ENCODE data around the gene SLC6A1. TPM values are rescaled to one million over a fixed set of nuclear protein-coding genes. Genes with fewer than 3 reads are reported as not detected.

The SLC6A1 gene
- polyA plus RNA-seq, 2 of the 4 experiments (the other 2 are of a cell fraction), result not detected

DNA sequence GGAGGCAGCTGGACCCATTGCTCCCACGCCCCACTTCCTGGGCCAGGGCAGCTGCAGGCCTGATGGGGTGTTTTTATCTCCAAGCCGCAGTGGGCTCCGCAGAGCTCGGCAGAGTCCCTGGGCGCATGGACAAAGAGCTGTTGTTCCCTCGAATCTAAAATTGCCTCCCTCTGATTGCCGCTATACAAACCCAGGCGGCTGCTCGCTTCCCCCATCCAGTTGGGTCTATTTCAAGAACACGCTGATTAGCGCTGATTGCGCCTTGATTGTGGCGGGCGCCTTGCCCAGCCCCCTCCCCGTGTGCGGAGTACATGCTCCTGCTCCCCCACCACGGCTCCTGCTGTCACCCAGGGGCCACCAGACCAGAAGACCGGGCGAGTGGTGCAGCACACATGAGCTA, 43.4 kb upstream of the SLC6A1 start:
- ATAC-seq (no peak), FAIRE-seq (no peak), DNase-seq (ENCODE audit: low read depth in 1 of 2, low spot score in 1 of 2) (no peak)
- CTCF ChIA-PET, result interaction anchor here (0.7 to 11.6 kb wide), 4 partner anchors 9 to 190 kb away, joined by 3 to 148 read pairs (median 38); no protein-coding TSS in a partner anchor
- H3K9me3 ChIP-seq, result no peaks in the 10 kb centered on the region
- H3K4me1 ChIP-seq, result no peaks in the 10 kb centered on the region
- no peak overlapping the region for H3K4me3 ChIP-seq
- TF ChIP-seq ZNF302 (CRISPR knock-in tag; IDR thresholded peaks at IDR 0.05) (no peak), TFCP2L1 (CRISPR knock-in tag; IDR thresholded peaks at IDR 0.05) (no peak), FOSB (CRISPR knock-in tag; IDR thresholded peaks at IDR 0.05) (no peak), ZC3H11A (IDR thresholded peaks at IDR 0.05) (no peak), ELK1 (IDR thresholded peaks at IDR 0.05; ENCODE audit: low read depth, low read length) (no peak), POLR2AphosphoS2 (conservative IDR thresholded peaks at IDR 0.05; ENCODE audit: low read length) (no peak), SMC3 (IDR thresholded peaks at IDR 0.05) (no peak), FOSL2 (IDR thresholded peaks at IDR 0.05) (no peak), FOSL2 (CRISPR knock-in tag; IDR thresholded peaks at IDR 0.05) (no peak), PHF8 (IDR thresholded peaks at IDR 0.05; ENCODE audit: borderline replicate concordance, low read depth) (no peak), GATA3 (IDR thresholded peaks at IDR 0.05; ENCODE audit: borderline replicate concordance) (no peak), SREBF2 (IDR thresholded peaks at IDR 0.05) (no peak), KDM5A (IDR thresholded peaks at IDR 0.05) (no peak), FOXS1 (CRISPR knock-in tag; IDR thresholded peaks at IDR 0.05) (no peak), NFE2L2 (conservative IDR thresholded peaks at IDR 0.05; ENCODE audit: low read length) (no peak), HOXB5 (CRISPR knock-in tag; IDR thresholded peaks at IDR 0.05) (no peak), EHMT2 (IDR thresholded peaks at IDR 0.05; ENCODE audit: low read depth) (no peak), RFX5 (IDR thresholded peaks at IDR 0.05) (no peak), CHD2 (IDR thresholded peaks at IDR 0.05; ENCODE audit: low read length, partially characterized antibody) (no peak)
- 65% methylated on average over 19 of the region's 19 CpGs for WGBS (ENCODE audit: missing lambda C conversion rate)
- POLR2A ChIA-PET, result no interaction called here
- H3K4me2 ChIP-seq, result no peak overlapping the region
- H3K27ac ChIP-seq, result no peak overlapping the region

DNA sequence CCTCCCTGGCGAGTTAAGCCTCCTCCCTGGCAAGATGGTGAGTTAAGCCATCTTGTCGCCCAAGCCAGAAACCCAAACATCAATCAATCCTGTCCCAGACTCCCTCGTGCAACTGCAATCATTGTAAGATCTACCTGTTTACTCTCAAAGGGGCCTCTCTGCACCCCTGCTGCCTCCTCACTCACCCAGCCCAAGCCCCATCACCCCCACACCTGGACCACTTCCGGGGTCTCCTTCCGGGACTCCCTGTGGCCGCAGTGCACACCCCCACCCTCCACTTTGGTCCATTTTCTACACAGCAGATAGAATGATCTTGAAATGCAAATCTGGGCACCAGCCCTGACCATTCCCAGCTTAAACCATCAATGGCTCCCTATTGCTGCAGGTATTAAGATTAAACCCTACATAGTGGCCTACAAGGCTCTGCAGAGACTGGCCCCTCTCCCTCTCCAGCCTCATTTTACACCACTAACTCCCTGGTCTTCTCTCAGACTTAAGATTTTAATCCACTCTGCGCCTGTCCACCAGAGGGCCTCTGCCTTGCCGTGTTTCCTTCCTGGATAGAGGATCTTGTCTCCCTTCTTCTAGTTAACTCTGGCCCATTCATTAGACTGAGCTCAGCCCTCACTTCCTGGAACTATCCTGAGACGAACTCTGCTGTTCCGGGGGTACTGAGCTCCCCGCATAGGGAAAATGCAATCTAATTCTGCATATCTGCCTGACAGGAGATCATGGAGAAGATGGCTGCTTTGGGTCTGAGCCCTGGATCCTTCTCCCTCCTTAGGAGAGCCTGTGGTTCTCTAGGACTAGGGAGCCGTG, 41.9 kb upstream of the SLC6A1 start:
- POLR2A ChIA-PET, result no interaction called here
- WGBS (ENCODE audit: missing lambda C conversion rate), result 16% methylated on average over 12 of the region's 12 CpGs
- DNase-seq (ENCODE audit: low read depth in 1 of 2, low spot score in 1 of 2) (peak; percentile 53 to 64), ATAC-seq (peak; percentile 58 to 88; a peak in 4 of 6 replicates), FAIRE-seq (no peak)
- Histone ChIP-seq H3K4me1 (no peaks in the 10 kb centered on the region), H3K27ac (no peak overlapping the region), H3K9me3 (no peaks in the 10 kb centered on the region), H3K4me2 (no peak overlapping the region; the same call in 2 of the 3 replicates), H3K4me3 (no peak overlapping the region)
- no peak for TF ChIP-seq MAZ (IDR thresholded peaks at IDR 0.05; ENCODE audit: borderline replicate concordance, low read depth, low read length)
- TF ChIP-seq SMC3 (IDR thresholded peaks at IDR 0.05), result peak; percentile 82
- TF ChIP-seq, protein P1, sequence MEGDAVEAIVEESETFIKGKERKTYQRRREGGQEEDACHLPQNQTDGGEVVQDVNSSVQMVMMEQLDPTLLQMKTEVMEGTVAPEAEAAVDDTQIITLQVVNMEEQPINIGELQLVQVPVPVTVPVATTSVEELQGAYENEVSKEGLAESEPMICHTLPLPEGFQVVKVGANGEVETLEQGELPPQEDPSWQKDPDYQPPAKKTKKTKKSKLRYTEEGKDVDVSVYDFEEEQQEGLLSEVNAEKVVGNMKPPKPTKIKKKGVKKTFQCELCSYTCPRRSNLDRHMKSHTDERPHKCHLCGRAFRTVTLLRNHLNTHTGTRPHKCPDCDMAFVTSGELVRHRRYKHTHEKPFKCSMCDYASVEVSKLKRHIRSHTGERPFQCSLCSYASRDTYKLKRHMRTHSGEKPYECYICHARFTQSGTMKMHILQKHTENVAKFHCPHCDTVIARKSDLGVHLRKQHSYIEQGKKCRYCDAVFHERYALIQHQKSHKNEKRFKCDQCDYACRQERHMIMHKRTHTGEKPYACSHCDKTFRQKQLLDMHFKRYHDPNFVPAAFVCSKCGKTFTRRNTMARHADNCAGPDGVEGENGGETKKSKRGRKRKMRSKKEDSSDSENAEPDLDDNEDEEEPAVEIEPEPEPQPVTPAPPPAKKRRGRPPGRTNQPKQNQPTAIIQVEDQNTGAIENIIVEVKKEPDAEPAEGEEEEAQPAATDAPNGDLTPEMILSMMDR (IDR thresholded peaks at IDR 0.05), result peak; percentile 71
- TF ChIP-seq RAD21 (conservative IDR thresholded peaks at IDR 0.05 in 1 of 2, IDR thresholded peaks at IDR 0.05 in 1 of 2), result peak; percentile 53 to 54
- no peak for TF ChIP-seq FOXS1 (CRISPR knock-in tag; IDR thresholded peaks at IDR 0.05)
- no peak for TF ChIP-seq JUN (IDR thresholded peaks at IDR 0.05)
- CTCF ChIA-PET, result interaction anchor here (0.6 to 11.6 kb wide), 20 partner anchors 8 to 205 kb away, joined by 3 to 148 read pairs (median 4); no protein-coding TSS in a partner anchor

All from A549 (cell line).